B cell (primary cell): Measurements from ENCODE around the gene KIN.

ENCODE experiments used
- CTCF ChIP-seq: fragments of 200-600 bp; IDR thresholded peaks from one replicate; pipeline ENCODE4 v1.8.0; 2022; ENCODE audit warnings: antibody characterized with exemption, mild to moderate bottlenecking
- EZH2 ChIP-seq: IDR thresholded peaks from 2 replicates; pipeline ENCODE4 v1.6.1; 2012; ENCODE audit warnings: borderline replicate concordance, low read depth, mild to moderate bottlenecking, moderate library complexity, low read length; ENCODE audit not compliant: insufficient read depth, poor library complexity, severe bottlenecking

GRCh38 chr10:7710446-7710845 is 77.3 kb downstream of the KIN start:
- TF ChIP-seq CTCF (no peak), EZH2 (no peak)
